GM12878 (cell line): ENCODE results near the gene PPM1D. TPM values are rescaled to one million over a fixed set of nuclear protein-coding genes. Genes with fewer than 3 reads are reported as not detected.

ENCODE experiments used
- ASH2L ChIP-seq: fragments of 300-600, 200-600 bp; sonication (generic); IDR thresholded peaks from 2 replicates; pipeline ENCODE4 v1.6.1; 2017; ENCODE audit warnings: low read depth, mild to moderate bottlenecking, borderline replicate concordance
- CHD2 ChIP-seq: IDR thresholded peaks from 2 replicates; pipeline ENCODE4 v1.6.1; 2011; ENCODE audit warnings: low read depth, low read length, improper control_type of control experiment, borderline replicate concordance
- E2F8 ChIP-seq: fragments of 450-650 bp; IDR thresholded peaks from 2 replicates; pipeline ENCODE4 v1.6.1; 2018; ENCODE audit warnings: mild to moderate bottlenecking, low read depth, moderate library complexity; ENCODE audit not compliant: partially characterized antibody
- EED ChIP-seq: sonication (generic); IDR thresholded peaks from 2 replicates; pipeline ENCODE4 v1.6.1; 2016; ENCODE audit warnings: antibody characterized with exemption, low read depth
- GABPA ChIP-seq: IDR thresholded peaks from 2 replicates; pipeline ENCODE4 v1.6.1; 2014; ENCODE audit warnings: antibody characterized with exemption, low read depth, mild to moderate bottlenecking, inconsistent platforms
- MAX ChIP-seq: IDR thresholded peaks from 2 replicates; pipeline ENCODE4 v1.6.1; 2012; ENCODE audit warnings: low read depth, low read length, improper control_type of control experiment
- MYB ChIP-seq: fragments of 150-350 bp; IDR thresholded peaks from 2 replicates; pipeline ENCODE4 v1.6.1; 2014; ENCODE audit warnings: mild to moderate bottlenecking, low read depth, low read length, borderline replicate concordance
- NRF1 ChIP-seq: conservative IDR thresholded peaks from 2 replicates; pipeline ENCODE4 v1.6.1; 2011; ENCODE audit warnings: mild to moderate bottlenecking, low read depth, low read length, improper control_type of control experiment
- POLR2A ChIP-seq: IDR thresholded peaks from 2 replicates; pipeline ENCODE4 v1.6.1; 2011; ENCODE audit warnings: low read depth, mild to moderate bottlenecking, low read length
- POLR2AphosphoS2 ChIP-seq: IDR thresholded peaks from 2 replicates; pipeline ENCODE4 v1.6.1; 2011; ENCODE audit warnings: low read depth, mild to moderate bottlenecking, low read length, improper control_type of control experiment, moderate library complexity
- POU2F2 ChIP-seq: IDR thresholded peaks from 3 replicates; pipeline ENCODE4 v1.6.1; 2011; ENCODE audit warnings: low read depth, mild to moderate bottlenecking, low read length, borderline replicate concordance
- RFX5 ChIP-seq: IDR thresholded peaks from 2 replicates; pipeline ENCODE4 v1.6.1; 2011; ENCODE audit warnings: low read depth, low read length, improper control_type of control experiment
- SKIL ChIP-seq: fragments of 450-650 bp; IDR thresholded peaks from 2 replicates; pipeline ENCODE4 v1.6.1; 2017; ENCODE audit warnings: mild to moderate bottlenecking, low read depth, inconsistent platforms; ENCODE audit not compliant: poor library complexity, severe bottlenecking
- SMC3 ChIP-seq: IDR thresholded peaks from 2 replicates; pipeline ENCODE4 v1.6.1; 2011; ENCODE audit warnings: low read length, improper control_type of control experiment, borderline replicate concordance
- STAT3 ChIP-seq: IDR thresholded peaks from 2 replicates; pipeline ENCODE4 v1.6.1; 2011; ENCODE audit warnings: low read depth, low read length, improper control_type of control experiment
- YY1 ChIP-seq: IDR thresholded peaks from 2 replicates; pipeline ENCODE4 v1.6.1; 2011; ENCODE audit warnings: low read depth, mild to moderate bottlenecking, low read length
- ZBTB11 ChIP-seq: fragments of 450-650 bp; formaldehyde crosslinking; IDR thresholded peaks from 2 replicates; pipeline ENCODE4 v1.5.0; 2022; ENCODE audit warnings: mild to moderate bottlenecking, missing genetic modification characterization
- polyA plus RNA-seq, 11 experiments: library from polyadenylated mRNA; depleted of rRNA in 4 of 11; unstranded in 6 of 11; stranded (reverse) in 5 of 11; fragments of >200 nt; fragmentation: Nextera tagmentation in 4 of 11; fragmentation: Illumina TruSeq in 1 of 11; extraction: Ambion mirVana in 4 of 11; extraction: Trizol in 1 of 11; gene quantifications; 1 replicate in 1 of 11; 2 replicates in 10 of 11; pipeline versions ENCODE4 v1.2.1 to v1.2.3, GENCODE V29; 2011 to 2016; ENCODE audit warnings: inconsistent platforms in 2 of 11, missing spikeins in 2 of 11, low read depth in 1 of 11
- total RNA-seq, 4 experiments: library from RNA; depleted of rRNA in 3 of 4; stranded (reverse); fragments of >200 nt in 3 of 4; fragmentation: Illumina TruSeq in 1 of 4; extraction: Trizol in 1 of 4; gene quantifications; 2 replicates each; pipeline versions ENCODE4 v1.2.1 to v1.2.3, GENCODE V29; 2013 to 2021

Gene PPM1D
- total and polyA plus RNA-seq, 10 of the 15 experiments (the other 5 are each of a cell fraction or from before 2014, with no cell fraction given): 1.9 to 20.8 (median 10.7) TPM

GRCh38 chr17:60599620-60600489 lies at the start of gene PPM1D (continued):
- peak; percentile 88 for TF ChIP-seq NRF1
- TF ChIP-seq MAX: peak; percentile 56; the same call in 1 of the 2 replicates
- TF ChIP-seq MYB: 0 out of 2 replicates have a peak, but pooled peaks have one; percentile 32
- TF ChIP-seq ZBTB11 (CRISPR knock-in tag): no peak
- peak; percentile 68 for TF ChIP-seq EED
- peak; percentile 62; the same call in 1 of the 3 replicates for TF ChIP-seq POU2F2
- TF ChIP-seq CHD2: peak; percentile 82
- no peak for TF ChIP-seq GABPA
- peak; percentile 94 for TF ChIP-seq POLR2A
- peak; percentile 58 for TF ChIP-seq YY1
- TF ChIP-seq RFX5: peak; percentile 90
- peak; percentile 94 for TF ChIP-seq E2F8
- TF ChIP-seq STAT3: no peak
- no peak for TF ChIP-seq SKIL
- TF ChIP-seq POLR2AphosphoS2: peak; percentile 91
- 0 out of 2 replicates have a peak, but pooled peaks have one; percentile 60 for TF ChIP-seq ASH2L
- TF ChIP-seq SMC3: no peak
